HEK293T (cell line): ENCODE results near the gene IRF7.

Experiments used
- CTCF ChIA-PET: fragments of 350-600 bp; formaldehyde crosslinking; extraction: SDS; loops from one replicate; lab custom pipeline; 2021; ENCODE audit warnings: antibody characterized with exemption, inconsistent platforms; lab: Yijun Ruan, JAX
- POLR2A ChIA-PET: fragments of 350-600 bp; formaldehyde crosslinking; extraction: SDS; loops from one replicate; lab custom pipeline; 2020; ENCODE audit warnings: antibody characterized with exemption, inconsistent platforms; lab: Yijun Ruan, JAX
- DNase-seq: peaks from one replicate; pipeline ENCODE4 v3.0.0; 2012; ENCODE audit warnings: mixed read lengths; ENCODE audit errors: extremely low spot score
- ARNT ChIP-seq: fragments of 450-650 bp; IDR thresholded peaks from 2 replicates; pipeline ENCODE4 v1.6.1; 2017; ENCODE audit warnings: mild to moderate bottlenecking
- BHLHE40 ChIP-seq: fragments of 450-650 bp; IDR thresholded peaks from 2 replicates; pipeline ENCODE4 v1.6.1; 2016; ENCODE audit warnings: mild to moderate bottlenecking, moderate library complexity, borderline replicate concordance
- CTBP1 ChIP-seq: fragments of 450-650 bp; IDR thresholded peaks from 2 replicates; pipeline ENCODE4 v1.6.1; 2016; ENCODE audit warnings: borderline replicate concordance
- ELF4 ChIP-seq: fragments of 450-650 bp; IDR thresholded peaks from 2 replicates; pipeline ENCODE4 v1.6.1; 2017; ENCODE audit warnings: antibody characterized with exemption
- FOXA1 ChIP-seq: fragments of 450-650 bp; IDR thresholded peaks from 2 replicates; pipeline ENCODE4 v1.6.1; 2016; ENCODE audit warnings: mild to moderate bottlenecking
- FOXK2 ChIP-seq: fragments of 450-650 bp; IDR thresholded peaks from 2 replicates; pipeline ENCODE4 v1.6.1; 2016; ENCODE audit warnings: mild to moderate bottlenecking
- FOXM1 ChIP-seq: fragments of 450-650 bp; IDR thresholded peaks from 2 replicates; pipeline ENCODE4 v1.6.1; 2017; ENCODE audit warnings: mild to moderate bottlenecking, borderline replicate concordance
- HDGF ChIP-seq: fragments of 450-650 bp; IDR thresholded peaks from 2 replicates; pipeline ENCODE4 v1.6.1; 2017; ENCODE audit warnings: antibody characterized with exemption, borderline replicate concordance
- L3MBTL2 ChIP-seq: fragments of 450-650 bp; conservative IDR thresholded peaks from 2 replicates; pipeline ENCODE4 v1.6.1; 2016; ENCODE audit warnings: mild to moderate bottlenecking
- LEF1 ChIP-seq: fragments of 450-650 bp; IDR thresholded peaks from 2 replicates; pipeline ENCODE4 v1.6.1; 2017; ENCODE audit warnings: mild to moderate bottlenecking, borderline replicate concordance
- NFRKB ChIP-seq: fragments of 450-650 bp; IDR thresholded peaks from 2 replicates; pipeline ENCODE4 v1.6.1; 2016; ENCODE audit warnings: mild to moderate bottlenecking, moderate library complexity
- PKNOX1 ChIP-seq: fragments of 450-650 bp; IDR thresholded peaks from 2 replicates; pipeline ENCODE4 v1.6.1; 2016
- SP1 ChIP-seq: fragments of 450-650 bp; IDR thresholded peaks from 2 replicates; pipeline ENCODE4 v1.6.1; 2017
- SUZ12 ChIP-seq: fragments of 450-650 bp; IDR thresholded peaks from 2 replicates; pipeline ENCODE4 v1.6.1; 2016; ENCODE audit warnings: mild to moderate bottlenecking
- TARDBP ChIP-seq: fragments of 450-650 bp; IDR thresholded peaks from 2 replicates; pipeline ENCODE4 v1.6.1; 2016
- ZNF384 ChIP-seq: fragments of 450-650 bp; IDR thresholded peaks from 2 replicates; pipeline ENCODE4 v1.6.1; 2016

IRF7 gene

DNA sequence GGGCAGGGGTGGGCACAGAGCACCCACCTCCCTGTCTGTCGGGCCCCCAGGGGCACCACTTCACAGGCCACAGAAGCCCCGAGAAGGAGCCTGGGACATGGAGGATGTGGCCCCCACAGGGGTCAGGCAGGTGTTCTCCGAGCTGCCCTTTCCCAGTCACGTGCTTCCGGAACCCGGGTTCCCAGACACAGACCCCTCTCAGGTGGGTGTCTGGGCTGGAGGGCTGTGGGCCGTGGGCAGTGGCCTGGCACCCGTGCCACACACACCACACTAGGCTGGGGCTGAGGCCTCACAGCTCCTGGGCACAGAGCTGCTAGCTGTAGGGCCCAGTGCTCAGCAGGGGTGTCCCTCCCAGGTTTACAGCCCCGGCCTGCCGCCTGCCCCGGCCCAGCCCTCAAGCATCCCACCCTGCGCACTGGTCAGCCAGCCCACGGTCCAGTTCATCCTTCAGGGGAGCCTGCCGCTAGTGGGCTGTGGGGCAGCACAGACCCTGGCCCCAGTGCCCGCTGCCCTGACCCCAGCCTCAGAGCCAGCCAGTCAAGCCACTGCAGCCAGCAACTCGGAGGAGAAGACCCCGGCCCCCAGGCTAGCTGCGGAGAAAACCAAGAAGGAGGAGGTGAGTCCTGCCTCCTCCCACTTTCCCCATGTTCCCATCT is 5.5 kb downstream of the IRF7 start:
- POLR2A ChIA-PET, result no interaction called here
- TF ChIP-seq PKNOX1, result no peak
- no peak for TF ChIP-seq FOXM1
- TF ChIP-seq LEF1, result no peak
- no peak for TF ChIP-seq CTBP1
- no peak for TF ChIP-seq FOXA1
- no peak for TF ChIP-seq TARDBP
- TF ChIP-seq SP1, result no peak
- no peak for TF ChIP-seq BHLHE40
- no peak for TF ChIP-seq HDGF
- no peak for TF ChIP-seq SUZ12
- no peak for TF ChIP-seq FOXK2
- TF ChIP-seq L3MBTL2, result no peak
- no peak for TF ChIP-seq ZNF384
- TF ChIP-seq NFRKB, result no peak
- TF ChIP-seq ARNT, result no peak
- TF ChIP-seq ELF4, result no peak
- no peak for DNase-seq
- CTCF ChIA-PET, result no interaction called here

DNA sequence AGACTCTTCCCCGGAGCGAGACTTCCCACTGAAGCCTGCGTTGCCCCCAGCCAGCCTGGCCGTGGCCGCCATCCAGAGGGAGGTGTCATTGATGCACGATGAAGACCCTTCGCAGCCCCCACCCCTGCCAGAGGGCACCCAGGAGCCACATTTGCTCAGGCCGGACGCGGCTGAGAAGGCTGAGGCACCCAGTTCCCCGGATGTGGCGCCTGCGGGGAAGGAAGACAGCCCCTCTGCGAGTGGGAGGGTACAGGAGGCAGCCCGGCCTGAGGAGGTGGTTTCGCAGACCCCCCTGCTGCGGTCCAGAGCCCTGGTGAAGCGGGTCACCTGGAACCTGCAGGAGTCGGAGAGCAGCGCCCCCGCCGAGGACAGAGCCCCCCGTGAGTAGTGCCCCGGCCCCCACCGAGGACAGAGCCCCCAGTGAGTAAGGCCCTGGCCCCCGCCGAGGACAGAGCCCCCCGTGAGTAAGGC is 6.4 kb downstream of the IRF7 start:
- ChIA-PET POLR2A (no interaction called here), CTCF (no interaction called here)
- no peak for DNase-seq
- TF ChIP-seq FOXM1 (no peak), LEF1 (no peak), FOXA1 (no peak), L3MBTL2 (no peak), ELF4 (no peak), BHLHE40 (no peak), ZNF384 (no peak), NFRKB (no peak), TARDBP (no peak), PKNOX1 (no peak), FOXK2 (no peak)

DNA sequence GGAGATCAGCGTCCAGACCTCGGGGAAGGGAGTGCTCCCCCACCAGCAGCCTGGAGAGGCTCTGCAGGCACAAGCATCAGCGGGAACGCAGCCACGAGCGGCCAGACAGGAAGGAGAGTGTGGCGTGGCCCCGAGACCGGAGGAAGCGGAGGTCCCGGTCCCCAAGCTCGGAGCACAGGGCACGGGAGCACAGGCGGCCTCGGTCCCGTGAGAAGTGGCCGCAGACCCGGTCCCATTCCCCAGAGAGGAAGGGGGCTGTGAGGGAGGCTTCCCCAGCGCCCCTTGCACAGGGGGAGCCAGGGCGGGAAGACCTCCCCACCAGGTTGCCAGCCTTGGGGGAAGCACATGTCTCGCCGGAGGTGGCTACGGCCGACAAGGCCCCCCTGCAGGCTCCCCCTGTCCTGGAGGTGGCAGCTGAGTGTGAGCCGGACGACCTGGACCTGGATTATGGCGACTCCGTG is 6.9 kb downstream of the IRF7 start:
- POLR2A ChIA-PET, result no interaction called here
- TF ChIP-seq FOXM1 (no peak), CTBP1 (no peak), ELF4 (no peak), FOXA1 (no peak), TARDBP (no peak), ZNF384 (no peak), PKNOX1 (no peak), HDGF (no peak), ARNT (no peak), SP1 (no peak), FOXK2 (no peak), L3MBTL2 (no peak), LEF1 (no peak), BHLHE40 (no peak), NFRKB (no peak)
- DNase-seq, result no peak
- CTCF ChIA-PET, result no interaction called here

DNA sequence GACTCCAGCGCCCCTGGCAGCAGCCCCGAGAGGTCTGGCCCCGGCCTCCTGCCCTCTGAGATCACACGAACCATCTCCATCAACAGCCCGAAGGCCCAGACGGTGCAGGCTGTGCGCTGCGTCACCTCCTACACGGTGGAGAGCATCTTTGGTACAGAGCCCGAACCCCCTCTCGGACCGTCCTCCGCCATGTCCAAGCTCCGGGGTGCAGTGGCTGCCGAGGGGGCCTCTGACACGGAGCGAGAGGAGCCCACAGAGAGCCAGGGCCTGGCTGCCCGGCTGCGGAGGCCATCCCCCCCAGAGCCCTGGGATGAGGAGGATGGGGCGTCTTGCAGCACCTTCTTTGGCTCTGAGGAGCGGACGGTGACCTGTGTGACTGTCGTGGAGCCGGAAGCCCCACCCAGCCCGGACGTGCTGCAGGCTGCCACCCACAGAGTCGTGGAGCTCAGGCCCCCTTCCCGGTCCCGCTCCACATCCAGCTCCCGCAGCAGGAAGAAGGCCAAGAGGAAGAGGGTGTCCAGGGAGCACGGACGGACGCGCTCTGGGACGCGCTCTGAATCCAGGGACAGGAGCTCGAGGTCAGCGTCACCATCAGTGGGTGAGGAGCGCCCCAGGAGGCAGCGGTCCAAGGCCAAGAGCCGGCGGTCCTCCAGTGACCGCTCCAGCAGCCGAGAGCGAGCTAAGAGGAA is 7.6 kb downstream of the IRF7 start:
- POLR2A ChIA-PET, result no interaction called here
- CTCF ChIA-PET, result no interaction called here
- TF ChIP-seq HDGF (no peak), BHLHE40 (no peak), LEF1 (no peak), FOXK2 (no peak), TARDBP (no peak), ZNF384 (no peak), ELF4 (no peak), PKNOX1 (no peak), SUZ12 (no peak), ARNT (no peak), FOXM1 (no peak), SP1 (no peak), CTBP1 (no peak), NFRKB (no peak)
- DNase-seq, result no peak

DNA sequence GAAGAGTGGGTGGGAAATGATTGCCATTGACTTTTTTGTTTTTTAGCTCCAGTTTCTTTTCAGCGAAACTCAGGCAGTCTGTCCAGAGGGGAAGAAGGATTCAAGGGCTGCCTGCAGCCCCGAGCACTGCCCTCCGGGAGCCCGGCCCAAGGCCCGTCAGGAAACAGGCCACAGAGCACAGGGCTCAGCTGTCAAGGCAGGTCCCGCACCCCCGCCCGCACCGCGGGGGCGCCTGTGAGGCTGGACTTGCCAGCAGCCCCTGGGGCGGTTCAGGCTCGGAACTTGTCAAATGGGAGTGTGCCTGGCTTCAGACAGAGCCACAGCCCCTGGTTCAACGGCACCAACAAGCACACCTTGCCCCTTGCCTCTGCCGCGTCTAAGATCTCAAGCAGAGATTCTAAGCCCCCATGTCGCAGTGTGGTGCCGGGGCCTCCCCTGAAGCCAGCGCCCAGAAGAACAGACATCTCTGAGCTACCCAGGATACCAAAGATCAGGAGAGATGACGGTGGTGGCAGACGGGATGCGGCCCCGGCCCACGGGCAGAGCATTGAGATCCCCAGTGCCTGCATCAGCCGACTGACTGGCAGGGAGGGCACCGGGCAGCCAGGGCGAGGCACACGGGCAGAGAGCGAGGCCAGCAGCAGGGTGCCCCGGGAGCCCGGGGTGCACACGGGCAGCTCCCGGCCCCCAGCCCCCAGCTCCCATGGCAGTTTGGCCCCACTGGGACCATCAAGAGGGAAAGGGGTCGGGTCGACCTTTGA is 8.6 kb downstream of the IRF7 start:
- CTCF ChIA-PET, result no interaction called here
- POLR2A ChIA-PET, result no interaction called here

More for the DNA sequence above, 8.6 kb downstream of the IRF7 start:
- no peak for TF ChIP-seq FOXA1
- TF ChIP-seq CTBP1, result no peak
- no peak for TF ChIP-seq L3MBTL2
- DNase-seq, result no peak
